ENCODE measurements around the gene DUSP14.
A peak's percentile ranks its signal among the peaks of the same experiment; 100 is the strongest.
"Not testable (repeated sequence)": the region's sequence is repeated elsewhere in the genome, so short reads cannot be mapped to it uniquely, and the experiment has no call there.

Gene DUSP14

GRCh38 chr17:37483311-37484039 lies 6.2 kb upstream of the DUSP14 start:
- DNase-seq (ENCODE audit: low spot score): no peak

DNA sequence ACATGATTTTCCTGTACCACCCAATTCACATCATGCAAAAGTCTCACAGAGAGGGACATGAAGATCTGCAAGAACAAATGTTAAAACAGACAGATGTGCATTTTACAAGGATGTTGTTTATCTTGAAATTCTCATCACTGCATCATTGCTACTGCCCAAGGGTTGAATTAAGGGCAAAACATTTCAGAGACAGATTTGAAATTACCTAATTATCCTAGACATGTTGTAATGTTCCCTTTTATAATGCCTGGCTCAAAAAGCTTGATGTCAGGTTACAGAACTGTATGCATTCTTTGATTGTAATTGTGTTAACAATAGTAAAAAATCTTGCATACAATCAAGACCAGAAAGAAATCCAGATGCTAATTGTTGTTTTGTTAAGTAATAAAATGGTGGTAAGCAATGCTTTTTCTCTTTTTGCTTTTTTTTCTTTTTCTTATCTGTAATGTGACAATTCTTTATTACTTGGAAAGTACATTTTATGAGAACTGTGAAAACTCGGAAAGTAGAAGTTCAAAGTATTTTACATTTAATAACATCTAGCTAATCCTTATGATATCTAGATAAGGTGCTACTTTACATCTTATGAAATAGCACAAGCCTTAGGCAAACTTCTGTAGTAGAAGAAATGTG lies 3.6 kb upstream of the DUSP14 start:
- DNase-seq (ENCODE audit: low spot score): no peak

DNA sequence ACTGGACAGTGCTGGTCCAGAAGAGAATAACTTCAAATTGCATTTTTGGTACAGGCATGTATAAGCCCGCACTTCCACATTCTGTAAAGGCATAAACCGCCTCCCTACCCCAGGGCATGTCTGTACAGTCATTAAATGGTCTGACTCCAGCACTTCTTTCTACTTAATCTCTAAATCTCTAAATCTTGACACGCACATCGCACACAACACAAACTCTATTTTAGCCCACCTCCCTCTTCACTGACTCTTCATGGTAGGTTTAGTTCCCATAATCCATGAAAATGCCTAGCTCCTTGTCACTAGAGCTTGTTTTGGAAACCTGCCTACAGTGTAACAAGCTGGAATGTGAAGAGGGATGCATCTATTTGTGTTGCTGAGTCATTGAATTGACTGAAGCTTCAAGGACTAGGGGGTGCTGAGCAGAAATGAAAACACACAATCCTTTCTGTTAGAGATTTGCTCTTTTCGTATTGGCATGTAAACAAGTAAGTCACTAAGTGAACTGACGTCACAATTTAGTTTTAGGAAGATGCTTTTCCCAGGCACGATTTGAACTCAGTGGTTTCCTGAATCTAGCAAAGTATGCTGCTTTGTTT lies 1.6 kb upstream of the DUSP14 start:
- DNase-seq (ENCODE audit: low spot score): peak; percentile 66

DNA sequence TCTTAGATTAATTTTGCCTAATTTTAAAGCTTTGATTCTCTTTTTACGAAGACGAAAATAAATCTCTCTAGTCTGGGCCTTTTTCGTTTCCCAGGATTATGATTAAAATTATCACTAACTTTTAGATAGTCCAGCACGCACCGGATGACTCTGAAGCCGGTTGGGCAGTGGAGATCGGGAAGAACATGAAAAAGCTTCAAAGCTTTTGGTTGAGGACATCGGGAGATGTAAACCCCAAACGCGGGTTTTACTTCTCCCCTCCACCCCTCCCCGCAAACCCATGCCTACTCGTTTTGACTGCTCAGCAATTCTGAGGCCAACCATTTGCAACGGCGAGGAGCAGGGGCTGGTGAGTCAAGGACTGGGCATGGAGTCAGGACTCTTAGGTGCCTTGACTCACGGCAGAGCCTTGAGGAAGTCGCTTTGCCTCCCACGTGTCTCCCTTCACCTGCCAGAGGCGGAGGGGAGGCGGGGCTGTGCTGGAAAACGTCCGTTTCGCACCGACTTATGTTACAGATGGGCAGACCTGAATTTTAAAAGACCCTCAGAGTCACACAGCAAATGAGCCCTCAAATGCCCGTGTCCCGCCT lies 989 bp upstream of the DUSP14 start:
- peak; percentile 51 for DNase-seq (ENCODE audit: low spot score)

GRCh38 chr17:37490022-37490587 lies 414 bp downstream of the DUSP14 start:
- DNase-seq (ENCODE audit: low spot score): no peak

DNA sequence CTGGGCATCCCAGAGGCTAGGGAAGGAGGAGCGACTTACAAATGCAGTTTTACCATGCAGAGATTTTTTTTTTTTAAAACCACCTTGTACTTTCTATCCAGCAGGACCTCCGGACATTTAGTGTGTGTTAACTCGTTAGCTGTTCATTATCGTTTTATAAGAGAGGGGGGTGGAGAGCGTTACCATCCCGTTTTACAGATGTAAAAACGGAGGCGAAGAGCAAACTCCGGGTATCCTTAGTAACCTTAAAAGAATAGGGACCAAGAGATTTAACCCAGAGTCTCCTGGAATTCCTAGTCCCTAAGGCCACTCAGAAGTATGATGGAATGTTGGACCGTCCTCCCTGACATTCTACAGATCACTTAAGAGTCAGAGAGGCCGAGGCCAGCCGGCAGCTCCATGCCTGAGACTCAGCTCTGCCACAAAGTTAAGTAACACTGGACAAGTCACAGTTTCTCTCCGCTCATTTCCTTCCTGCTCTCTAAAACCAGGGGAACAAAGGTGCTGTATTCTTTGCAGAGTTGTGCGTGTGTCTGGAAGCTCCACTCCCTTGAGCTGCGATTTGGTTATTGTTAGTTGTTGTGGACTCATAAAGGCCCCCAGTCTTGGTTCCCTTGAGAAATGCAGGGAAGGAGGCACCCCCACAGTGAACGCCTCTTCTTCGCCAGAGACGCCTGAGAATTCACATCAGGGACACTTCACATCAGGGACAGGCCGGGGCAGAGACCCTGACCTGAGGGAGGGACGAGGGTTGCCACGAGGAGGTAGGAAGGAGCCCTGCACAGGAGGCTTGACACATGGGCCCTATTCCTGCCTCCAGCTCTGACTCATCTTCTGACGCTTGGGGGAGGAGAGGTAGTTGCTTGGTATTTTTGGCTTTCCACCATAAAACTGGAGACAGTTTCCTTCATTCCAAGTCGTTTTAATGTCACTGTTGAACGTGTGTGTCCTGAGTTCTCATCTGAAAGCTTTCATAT lies 1.2 kb downstream of the DUSP14 start:
- peak; percentile 57 for DNase-seq (ENCODE audit: low spot score)

DNA sequence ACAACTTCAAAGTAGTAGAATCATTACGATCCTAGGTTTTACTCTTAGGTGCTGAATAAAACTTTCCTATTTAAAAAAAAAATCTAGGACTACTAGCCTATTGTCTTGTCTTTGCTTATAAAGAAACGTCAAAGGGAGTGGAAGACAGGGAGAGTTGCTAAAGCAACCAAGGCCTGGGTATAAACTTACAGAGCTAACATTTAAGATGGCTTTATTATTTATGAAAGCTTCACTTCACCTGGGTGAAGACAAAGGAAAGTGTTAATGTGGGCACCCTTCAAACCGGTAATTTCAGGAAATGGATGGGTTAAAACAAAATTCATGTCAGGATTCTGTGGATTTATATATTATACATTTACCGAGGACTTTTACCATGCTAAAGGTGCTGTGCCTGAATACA lies 2.5 kb downstream of the DUSP14 start:
- no peak for DNase-seq (ENCODE audit: low spot score)

DNA sequence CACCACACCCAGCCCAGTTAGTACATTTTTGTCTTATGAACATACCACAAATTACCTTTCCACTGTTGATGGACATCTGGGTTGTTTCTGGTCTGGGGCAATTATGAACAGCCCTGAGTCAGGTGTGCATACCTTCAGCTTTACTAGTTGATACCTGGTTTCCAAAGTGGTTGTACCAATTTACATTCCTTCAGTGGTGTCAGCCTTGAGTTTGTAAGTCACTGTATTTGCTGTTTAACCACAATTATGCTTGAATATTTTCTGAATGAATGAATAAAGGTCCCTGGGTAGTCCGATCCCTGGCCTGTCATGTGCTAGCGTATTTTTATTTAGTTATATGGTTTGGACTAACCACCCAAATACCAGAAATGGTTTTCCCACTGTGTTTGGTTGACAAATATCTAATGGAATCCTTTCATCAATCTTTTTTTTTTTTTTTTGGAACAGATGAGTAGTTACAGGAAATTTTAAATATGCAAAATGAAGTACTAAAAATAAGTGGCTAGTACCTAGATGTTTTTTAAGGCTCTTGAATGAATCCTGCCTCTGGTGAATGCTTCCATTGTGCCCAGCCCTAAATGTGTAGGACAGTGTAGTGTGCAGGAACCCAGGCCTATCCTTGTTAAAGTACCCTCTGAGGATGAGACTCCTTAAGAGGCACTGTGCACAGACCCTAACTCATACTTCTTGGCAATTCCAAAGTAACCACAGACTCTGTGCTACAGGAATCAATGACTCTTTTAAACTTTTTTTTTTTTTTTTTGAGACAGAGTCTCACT lies 3.7 kb downstream of the DUSP14 start:
- DNase-seq (ENCODE audit: low spot score): no peak

GRCh38 chr17:37494401-37494831 lies 4.7 kb downstream of the DUSP14 start:
- no peak for DNase-seq (ENCODE audit: low spot score)

DNA sequence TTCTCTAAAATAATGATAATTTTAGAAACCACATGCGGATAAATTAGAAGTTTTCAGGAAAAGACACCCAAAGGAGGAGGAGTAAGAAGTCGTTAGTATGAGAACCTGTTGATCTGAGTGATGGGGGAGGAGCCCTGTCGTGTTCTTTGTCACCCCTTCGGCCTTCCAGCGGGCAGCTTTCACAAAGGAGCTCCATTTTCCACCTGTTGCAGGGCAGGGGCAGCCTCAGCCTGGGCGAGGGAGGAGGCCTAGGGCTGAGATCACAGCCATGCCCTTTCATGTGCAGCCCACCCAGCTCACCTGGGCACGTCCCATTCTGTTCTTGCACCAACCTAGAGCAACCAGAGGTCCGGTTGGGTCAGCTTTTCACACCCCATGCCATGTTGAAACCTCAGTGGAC lies 5.3 kb downstream of the DUSP14 start:
- no peak for DNase-seq (ENCODE audit: low spot score)

DNA sequence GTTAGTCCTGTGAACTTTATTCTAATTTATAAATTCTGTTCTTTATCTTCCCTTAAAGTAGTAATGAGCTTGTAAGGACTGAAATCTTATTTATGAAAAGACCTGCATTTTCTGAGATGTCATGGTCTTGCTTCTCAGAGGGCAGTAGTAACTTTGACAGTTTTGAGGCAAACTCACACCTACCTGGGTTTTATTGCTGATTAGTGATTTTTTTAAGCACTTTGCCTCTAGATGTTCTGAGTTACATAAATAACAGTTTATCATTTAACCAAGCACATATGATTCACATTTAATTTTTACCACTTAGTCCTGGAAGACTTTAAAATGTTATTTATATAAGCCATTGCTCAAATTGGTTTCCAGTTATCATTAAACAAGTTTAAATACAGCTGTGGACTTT lies 10.7 kb downstream of the DUSP14 start:
- DNase-seq (ENCODE audit: low spot score): no peak

GRCh38 chr17:37502009-37502936 lies 12.6 kb downstream of the DUSP14 start:
- DNase-seq (ENCODE audit: low spot score): no peak

DNA sequence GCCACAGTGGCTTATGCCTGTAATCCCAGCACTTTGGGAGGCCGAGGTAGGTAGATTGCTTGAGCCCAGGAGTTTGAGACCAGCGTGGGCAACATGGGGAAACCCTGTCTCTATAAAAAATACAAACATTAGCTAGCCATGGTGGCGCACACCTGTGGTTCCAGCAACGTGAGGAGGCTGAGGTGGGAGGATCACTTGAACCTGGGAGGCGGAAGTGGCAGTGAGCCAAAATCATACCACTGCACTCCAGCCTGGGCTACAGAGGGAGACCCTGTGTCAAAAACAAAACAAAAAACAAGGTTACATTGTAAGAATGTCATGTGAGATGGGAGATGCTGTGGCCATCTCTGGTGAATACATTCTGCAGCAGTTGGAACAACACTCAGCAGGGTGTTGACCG lies 13.5 kb downstream of the DUSP14 start:
- no peak for DNase-seq (ENCODE audit: low spot score)

DNA sequence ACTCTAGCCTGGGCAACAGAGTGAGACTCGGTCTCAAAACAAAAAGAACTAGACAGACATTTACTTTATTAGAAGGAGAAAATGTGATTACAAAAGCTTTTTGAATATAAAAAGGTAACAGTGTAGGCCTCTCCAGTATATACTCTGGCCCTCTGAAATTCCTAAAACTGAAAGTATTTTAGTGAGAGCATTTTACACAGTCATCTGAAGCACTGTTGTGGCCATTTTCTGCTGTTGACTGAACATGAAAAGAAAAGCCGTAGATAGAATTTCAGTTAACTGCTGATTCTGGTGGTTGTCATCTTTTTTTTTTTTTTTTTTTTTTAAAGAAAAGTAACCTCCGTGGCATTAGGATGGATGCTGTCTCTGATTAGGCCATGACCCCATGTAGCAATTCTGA lies 15.6 kb downstream of the DUSP14 start:
- DNase-seq (ENCODE audit: low spot score): no peak

DNA sequence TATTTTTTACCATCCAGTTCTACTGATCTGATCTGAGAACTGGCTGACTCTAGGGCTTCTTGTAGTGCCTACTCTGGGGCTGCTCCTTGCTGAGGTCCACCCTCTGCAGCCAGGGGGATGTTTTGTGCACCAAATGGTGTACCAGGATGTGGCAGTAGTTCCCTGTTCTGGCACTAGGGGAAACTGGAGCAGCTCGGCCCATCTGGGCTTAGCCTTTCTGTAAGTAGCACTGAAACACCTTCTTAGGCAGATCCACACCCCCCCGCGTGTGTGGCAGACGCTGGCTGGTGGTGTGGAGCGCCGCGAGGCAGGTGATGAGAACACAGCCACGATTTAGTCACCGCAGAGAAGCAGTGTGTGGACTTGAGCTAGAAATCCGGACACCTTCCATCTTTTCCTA lies 17.0 kb downstream of the DUSP14 start:
- no peak for DNase-seq (ENCODE audit: low spot score)

DNA sequence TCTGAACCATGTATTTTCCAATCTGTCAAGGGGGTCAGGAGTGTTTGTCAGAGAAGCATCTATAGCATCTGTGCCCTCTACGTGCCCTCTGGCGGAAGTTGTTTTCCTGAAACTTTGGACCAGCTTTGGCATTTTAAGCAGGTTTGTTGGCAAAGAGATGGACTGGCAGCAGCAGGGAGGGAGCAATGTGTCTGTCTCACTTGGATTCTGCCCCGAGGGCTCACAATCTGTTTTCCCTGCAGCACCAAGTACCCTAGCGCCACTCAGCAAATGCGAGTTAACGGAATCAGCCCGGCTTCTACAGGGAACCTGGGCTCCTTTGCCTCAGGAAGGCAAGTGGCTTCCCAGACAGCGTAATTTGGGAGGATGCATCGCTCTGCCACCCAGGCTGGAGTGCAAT lies 17.4 kb downstream of the DUSP14 start:
- no peak for DNase-seq (ENCODE audit: low spot score)

DNA sequence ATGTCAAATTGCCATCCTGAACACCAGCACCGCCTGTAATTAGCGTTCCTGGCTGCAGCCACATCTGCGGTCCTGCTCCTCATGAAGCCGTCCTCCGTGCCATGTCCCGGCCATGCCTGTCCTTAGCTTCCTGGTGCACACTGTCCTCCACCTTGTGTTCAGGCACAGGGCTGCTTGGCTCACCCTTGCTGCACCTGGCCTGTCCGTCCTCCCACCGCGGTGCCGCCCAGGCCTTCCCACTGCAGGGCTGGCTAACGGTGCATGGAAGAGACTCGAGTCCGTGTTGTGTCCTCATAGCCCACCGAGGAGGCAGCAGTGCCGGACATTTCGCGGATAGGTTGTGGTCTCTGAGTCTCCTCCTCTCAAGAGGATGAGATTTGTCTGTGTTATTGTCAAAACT lies 20.4 kb downstream of the DUSP14 start:
- DNase-seq (ENCODE audit: low spot score): no peak

GRCh38 chr17:37511642-37512041 lies 22.0 kb downstream of the DUSP14 start:
- DNase-seq (ENCODE audit: low spot score): not testable (repeated sequence)

- DNase-seq (ENCODE audit: low spot score): no peak
Observed at GRCh38 chr17:37512442-37513068, 22.9 kb downstream of the DUSP14 start.
